Vagina (tissue), 2 donors: Measurements from ENCODE around the gene LRRC1.

Source experiments
- POLR2A ChIP-seq, 2 donors: fragments of 450-650 bp; IDR thresholded peaks; one replicate each; pipeline ENCODE4 v1.6.1; 2017; ENCODE audit warnings: antibody characterized with exemption in 2 of 2, mild to moderate bottlenecking in 2 of 2, moderate library complexity in 2 of 2
- POLR2AphosphoS5 ChIP-seq, 2 donors: sonication (generic); formaldehyde crosslinking; IDR thresholded peaks; one replicate each; pipeline ENCODE4 v1.9.0; 2017; ENCODE audit warnings: antibody characterized with exemption in 2 of 2, mild to moderate bottlenecking in 2 of 2, low read depth in 1 of 2; ENCODE audit not compliant: insufficient read depth in 1 of 2
- TF ChIP-seq, protein P1 (sequence below), 3 experiments: fragments of 450-650 bp in 2 of 3; fragments of 200-600 bp in 1 of 3; sonication (generic) in 1 of 3; IDR thresholded peaks; one replicate each; pipeline ENCODE4 v1.5.1; 2017 to 2019; ENCODE audit warnings: antibody characterized with exemption in 3 of 3, mild to moderate bottlenecking in 2 of 3, moderate library complexity in 2 of 3

DNA sequence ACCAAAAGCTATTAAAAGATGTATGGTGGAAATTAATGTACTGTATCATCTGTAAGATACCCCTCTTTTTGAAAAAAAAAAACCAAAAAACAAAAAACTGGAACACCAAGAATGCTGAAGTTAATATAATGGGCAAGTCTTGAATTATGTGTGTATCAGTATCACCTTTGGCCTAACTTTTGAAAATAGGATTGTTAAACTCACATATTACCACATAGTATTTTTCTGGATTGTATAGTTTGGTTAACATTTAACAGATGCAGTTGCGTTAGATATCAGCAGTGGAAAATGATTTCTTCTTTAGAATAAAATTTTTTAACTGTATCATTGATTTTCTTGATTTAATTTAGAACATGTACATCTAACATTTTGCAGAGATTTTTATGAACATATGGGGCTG, 118.5 kb downstream of the LRRC1 start:
- TF ChIP-seq, protein P1, sequence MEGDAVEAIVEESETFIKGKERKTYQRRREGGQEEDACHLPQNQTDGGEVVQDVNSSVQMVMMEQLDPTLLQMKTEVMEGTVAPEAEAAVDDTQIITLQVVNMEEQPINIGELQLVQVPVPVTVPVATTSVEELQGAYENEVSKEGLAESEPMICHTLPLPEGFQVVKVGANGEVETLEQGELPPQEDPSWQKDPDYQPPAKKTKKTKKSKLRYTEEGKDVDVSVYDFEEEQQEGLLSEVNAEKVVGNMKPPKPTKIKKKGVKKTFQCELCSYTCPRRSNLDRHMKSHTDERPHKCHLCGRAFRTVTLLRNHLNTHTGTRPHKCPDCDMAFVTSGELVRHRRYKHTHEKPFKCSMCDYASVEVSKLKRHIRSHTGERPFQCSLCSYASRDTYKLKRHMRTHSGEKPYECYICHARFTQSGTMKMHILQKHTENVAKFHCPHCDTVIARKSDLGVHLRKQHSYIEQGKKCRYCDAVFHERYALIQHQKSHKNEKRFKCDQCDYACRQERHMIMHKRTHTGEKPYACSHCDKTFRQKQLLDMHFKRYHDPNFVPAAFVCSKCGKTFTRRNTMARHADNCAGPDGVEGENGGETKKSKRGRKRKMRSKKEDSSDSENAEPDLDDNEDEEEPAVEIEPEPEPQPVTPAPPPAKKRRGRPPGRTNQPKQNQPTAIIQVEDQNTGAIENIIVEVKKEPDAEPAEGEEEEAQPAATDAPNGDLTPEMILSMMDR (IDR thresholded peaks at IDR 0.05) = no peak
- TF ChIP-seq POLR2AphosphoS5 (IDR thresholded peaks at IDR 0.05; ENCODE audit: insufficient read depth in 1 of 2, low read depth in 1 of 2) = no peak
- no peak for TF ChIP-seq POLR2A (IDR thresholded peaks at IDR 0.05)
